A549 treated with Hydrocortisone at 1 μM for 4 hours (cell line): ENCODE results near the gene CPHXL. TPM values are rescaled to one million over a fixed set of nuclear protein-coding genes. Genes with fewer than 3 reads are reported as not detected.

ENCODE experiments used
- total RNA-seq: library from RNA; stranded (reverse); fragments of 200-300 nt; extraction: Qiagen RNA extraction; gene quantifications from 5 replicates; pipeline ENCODE4 v1.2.3, GENCODE V29; 2022

CPHXL gene
- not detected in 5 replicates for total RNA-seq

DNA sequence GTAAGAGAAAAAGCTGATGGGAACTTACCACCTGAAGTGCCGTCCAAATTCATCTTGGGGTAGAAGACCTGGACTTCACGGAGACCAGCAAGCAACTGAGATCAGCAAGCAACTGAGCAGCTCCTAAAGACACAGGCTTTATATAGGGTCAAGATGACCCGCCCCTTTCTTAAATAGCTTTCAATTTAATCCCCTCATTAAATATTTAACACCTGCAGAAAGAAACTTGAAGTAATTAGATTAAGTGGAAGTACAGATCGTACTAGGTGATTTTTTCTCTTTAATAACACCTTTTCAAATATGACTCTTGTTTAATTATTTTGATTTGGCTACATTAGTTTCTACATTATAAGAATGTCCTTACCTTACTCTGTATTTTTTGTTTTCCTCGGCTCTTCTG, at the start of gene CPHXL:
Gene CPHXL, minus strand, starts transcription at position 101 of the 400 bp plus-strand sequence. Its CDS starts 48 bp downstream, at position 53.

DNA sequence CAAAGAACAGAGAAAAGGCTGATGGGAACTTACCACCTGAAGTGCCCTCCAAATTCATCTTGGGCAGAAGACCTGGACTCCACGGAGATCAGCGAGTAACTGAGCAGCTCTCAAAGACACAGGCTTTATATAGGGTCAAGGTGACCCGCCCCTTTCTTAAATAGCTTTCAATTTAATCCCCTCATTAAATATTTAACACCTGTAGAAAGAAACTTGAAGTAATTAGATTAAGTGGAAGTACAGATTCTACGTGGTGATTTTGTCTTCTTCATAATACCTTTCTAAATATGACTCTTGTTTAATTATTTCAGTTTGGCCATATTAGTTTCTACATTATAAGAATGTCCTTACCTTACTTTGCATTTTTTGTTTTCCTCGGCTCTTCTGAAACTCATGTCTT, 24.9 kb downstream of the CPHXL start, which contains the start of gene DUXB:
Gene DUXB, minus strand, starts transcription at position 101 of the 400 bp plus-strand sequence. Its CDS starts 43 bp downstream, at position 58.

DNA sequence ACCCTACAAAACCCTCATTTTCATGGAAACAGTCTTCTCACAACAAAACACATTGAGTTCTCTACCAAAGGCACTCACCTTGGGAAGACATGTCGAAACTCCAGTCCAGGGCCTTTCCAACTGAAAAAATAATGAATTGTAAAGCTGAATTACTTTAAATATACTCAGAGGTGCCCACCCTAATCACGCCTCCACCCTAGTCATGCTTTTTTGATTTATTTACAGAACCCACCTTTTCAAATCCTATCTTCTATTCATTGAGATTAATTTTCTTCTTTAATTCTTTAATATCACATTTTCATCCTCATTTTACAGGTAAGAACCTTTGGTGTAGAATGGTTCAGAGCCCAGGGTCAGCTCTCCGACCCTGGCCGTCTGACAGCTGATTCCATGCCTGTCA, 49.4 kb downstream of the CPHXL start, which contains the start of gene CPHXL2:
Gene CPHXL2, minus strand, starts transcription at position 101 of the 400 bp plus-strand sequence. Its CDS starts 10 bp downstream, at position 91.

Other genes starting within 250 kb of the CPHXL start
- 0.10 to 0.27 TPM (median 0.16 TPM) in 5 replicates for gene CHST6, start 231.0 kb downstream of the CPHXL start, total RNA-seq
- 0.16 to 0.35 TPM (median 0.29 TPM) in 3 of 5 replicates, not detected in the others for gene CHST5, start 190.4 kb downstream of the CPHXL start, total RNA-seq
- gene TMEM231, start 170.2 kb downstream of the CPHXL start, total RNA-seq, result 7.4 to 9.9 TPM (median 9.1 TPM) in 5 replicates
- gene GABARAPL2, start 160.1 kb downstream of the CPHXL start, total RNA-seq, result 80.7 to 90.0 TPM (median 88.0 TPM) in 5 replicates
- gene ADAT1, start 103.2 kb downstream of the CPHXL start, total RNA-seq, result 32.9 to 41.5 TPM (median 37.0 TPM) in 5 replicates
- gene KARS1, start 78.8 kb downstream of the CPHXL start, total RNA-seq, result 159 to 177 TPM (median 171 TPM) in 5 replicates
- 42.2 to 45.1 TPM (median 43.8 TPM) in 5 replicates for gene TERF2IP, start 78.7 kb downstream of the CPHXL start, total RNA-seq
- not detected in 5 replicates for gene CPHXL2, start 49.5 kb downstream of the CPHXL start, total RNA-seq
- gene DUXB, start 25.0 kb downstream of the CPHXL start, total RNA-seq, result not detected in 5 replicates